ENCODE data around the gene GLI1.
A peak's percentile ranks its signal among the peaks of the same experiment; 100 is the strongest.

GRCh38 chr12:57462251-57462911 lies 2.8 kb downstream of the GLI1 start:
- TF ChIP-seq CTCF (IDR thresholded peaks at IDR 0.05) (peak; percentile 98), NRF1 (IDR thresholded peaks at IDR 0.05; ENCODE audit: low read depth, low read length) (no peak), RCOR1 (IDR thresholded peaks at IDR 0.05; ENCODE audit: low read length) (peak; percentile 60), MAX (IDR thresholded peaks at IDR 0.05; ENCODE audit: low read depth) (peak; percentile 65), JUND (IDR thresholded peaks at IDR 0.05) (no peak; the same call in 1 of the 2 replicates), FOXJ3 (CRISPR knock-in tag; IDR thresholded peaks at IDR 0.05) (no peak), FOXM1 (IDR thresholded peaks at IDR 0.05; ENCODE audit: low read depth) (no peak)

Measured in SK-N-SH (cell line).